ENCODE results near the gene AP2A1. TPM values are rescaled to one million over a fixed set of nuclear protein-coding genes. Genes with fewer than 3 reads are reported as not detected.
A peak's percentile ranks its signal among the peaks of the same experiment; 100 is the strongest.

The AP2A1 gene
- total and polyA plus RNA-seq, 2 of the 13 experiments (the other 11 are each of a cell fraction or from before 2014, with no cell fraction given) = 22.7 to 39.7 TPM

DNA sequence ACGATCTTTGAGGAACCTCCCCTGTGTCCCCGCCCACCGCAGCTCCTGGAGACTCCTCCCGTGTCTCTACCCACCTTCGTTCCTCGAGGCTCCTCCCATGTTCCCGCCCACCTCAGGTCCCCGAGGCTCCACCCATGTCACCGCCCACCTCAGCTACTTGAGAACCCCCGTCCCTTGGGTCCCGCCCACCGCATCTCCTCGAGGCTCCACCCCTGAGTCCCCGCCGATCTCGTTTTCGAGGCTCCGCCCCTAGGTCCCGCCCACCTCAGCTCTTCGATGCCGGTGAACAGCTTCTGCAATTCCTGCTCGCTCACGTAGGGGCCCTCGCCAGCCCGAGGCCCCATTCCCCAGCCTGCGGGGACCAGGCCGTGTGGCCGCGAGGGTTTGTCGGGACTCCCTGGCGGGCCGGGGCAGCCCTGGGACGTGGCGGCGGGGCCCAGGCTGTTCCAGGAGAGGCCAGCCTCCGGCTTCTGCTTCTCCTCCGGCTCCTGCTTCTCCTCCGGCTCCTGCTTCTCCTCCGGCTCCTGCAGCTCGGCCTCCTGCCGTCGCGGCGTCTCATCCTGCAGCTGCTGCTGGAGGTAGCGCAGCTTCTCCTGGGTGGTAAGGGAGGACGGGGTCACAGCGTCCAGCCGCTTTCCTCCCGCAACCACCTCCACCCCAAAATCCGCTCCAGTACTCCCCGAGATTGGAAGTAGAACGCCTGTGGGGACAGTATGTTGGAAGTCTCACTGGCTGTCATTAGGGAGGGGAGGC, 20.4 kb upstream of the AP2A1 start (continued):
- TF ChIP-seq, protein P1, sequence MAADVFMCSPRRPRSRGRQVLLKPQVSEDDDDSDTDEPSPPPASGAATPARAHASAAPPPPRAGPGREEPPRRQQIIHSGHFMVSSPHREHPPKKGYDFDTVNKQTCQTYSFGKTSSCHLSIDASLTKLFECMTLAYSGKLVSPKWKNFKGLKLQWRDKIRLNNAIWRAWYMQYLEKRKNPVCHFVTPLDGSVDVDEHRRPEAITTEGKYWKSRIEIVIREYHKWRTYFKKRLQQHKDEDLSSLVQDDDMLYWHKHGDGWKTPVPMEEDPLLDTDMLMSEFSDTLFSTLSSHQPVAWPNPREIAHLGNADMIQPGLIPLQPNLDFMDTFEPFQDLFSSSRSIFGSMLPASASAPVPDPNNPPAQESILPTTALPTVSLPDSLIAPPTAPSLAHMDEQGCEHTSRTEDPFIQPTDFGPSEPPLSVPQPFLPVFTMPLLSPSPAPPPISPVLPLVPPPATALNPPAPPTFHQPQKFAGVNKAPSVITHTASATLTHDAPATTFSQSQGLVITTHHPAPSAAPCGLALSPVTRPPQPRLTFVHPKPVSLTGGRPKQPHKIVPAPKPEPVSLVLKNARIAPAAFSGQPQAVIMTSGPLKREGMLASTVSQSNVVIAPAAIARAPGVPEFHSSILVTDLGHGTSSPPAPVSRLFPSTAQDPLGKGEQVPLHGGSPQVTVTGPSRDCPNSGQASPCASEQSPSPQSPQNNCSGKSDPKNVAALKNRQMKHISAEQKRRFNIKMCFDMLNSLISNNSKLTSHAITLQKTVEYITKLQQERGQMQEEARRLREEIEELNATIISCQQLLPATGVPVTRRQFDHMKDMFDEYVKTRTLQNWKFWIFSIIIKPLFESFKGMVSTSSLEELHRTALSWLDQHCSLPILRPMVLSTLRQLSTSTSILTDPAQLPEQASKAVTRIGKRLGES (CRISPR knock-in tag; IDR thresholded peaks at IDR 0.05; ENCODE audit: borderline replicate concordance) = no peak
- TF ChIP-seq, protein P2, sequence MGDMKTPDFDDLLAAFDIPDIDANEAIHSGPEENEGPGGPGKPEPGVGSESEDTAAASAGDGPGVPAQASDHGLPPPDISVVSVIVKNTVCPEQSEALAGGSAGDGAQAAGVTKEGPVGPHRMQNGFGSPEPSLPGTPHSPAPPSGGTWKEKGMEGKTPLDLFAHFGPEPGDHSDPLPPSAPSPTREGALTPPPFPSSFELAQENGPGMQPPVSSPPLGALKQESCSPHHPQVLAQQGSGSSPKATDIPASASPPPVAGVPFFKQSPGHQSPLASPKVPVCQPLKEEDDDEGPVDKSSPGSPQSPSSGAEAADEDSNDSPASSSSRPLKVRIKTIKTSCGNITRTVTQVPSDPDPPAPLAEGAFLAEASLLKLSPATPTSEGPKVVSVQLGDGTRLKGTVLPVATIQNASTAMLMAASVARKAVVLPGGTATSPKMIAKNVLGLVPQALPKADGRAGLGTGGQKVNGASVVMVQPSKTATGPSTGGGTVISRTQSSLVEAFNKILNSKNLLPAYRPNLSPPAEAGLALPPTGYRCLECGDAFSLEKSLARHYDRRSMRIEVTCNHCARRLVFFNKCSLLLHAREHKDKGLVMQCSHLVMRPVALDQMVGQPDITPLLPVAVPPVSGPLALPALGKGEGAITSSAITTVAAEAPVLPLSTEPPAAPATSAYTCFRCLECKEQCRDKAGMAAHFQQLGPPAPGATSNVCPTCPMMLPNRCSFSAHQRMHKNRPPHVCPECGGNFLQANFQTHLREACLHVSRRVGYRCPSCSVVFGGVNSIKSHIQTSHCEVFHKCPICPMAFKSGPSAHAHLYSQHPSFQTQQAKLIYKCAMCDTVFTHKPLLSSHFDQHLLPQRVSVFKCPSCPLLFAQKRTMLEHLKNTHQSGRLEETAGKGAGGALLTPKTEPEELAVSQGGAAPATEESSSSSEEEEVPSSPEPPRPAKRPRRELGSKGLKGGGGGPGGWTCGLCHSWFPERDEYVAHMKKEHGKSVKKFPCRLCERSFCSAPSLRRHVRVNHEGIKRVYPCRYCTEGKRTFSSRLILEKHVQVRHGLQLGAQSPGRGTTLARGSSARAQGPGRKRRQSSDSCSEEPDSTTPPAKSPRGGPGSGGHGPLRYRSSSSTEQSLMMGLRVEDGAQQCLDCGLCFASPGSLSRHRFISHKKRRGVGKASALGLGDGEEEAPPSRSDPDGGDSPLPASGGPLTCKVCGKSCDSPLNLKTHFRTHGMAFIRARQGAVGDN (CRISPR knock-in tag; IDR thresholded peaks at IDR 0.05) = peak; percentile 40
- TF ChIP-seq TBP (CRISPR knock-in tag; IDR thresholded peaks at IDR 0.05) (no peak), ZNF17 (CRISPR knock-in tag; IDR thresholded peaks at IDR 0.05) (no peak)
- TF ChIP-seq, protein P3, sequence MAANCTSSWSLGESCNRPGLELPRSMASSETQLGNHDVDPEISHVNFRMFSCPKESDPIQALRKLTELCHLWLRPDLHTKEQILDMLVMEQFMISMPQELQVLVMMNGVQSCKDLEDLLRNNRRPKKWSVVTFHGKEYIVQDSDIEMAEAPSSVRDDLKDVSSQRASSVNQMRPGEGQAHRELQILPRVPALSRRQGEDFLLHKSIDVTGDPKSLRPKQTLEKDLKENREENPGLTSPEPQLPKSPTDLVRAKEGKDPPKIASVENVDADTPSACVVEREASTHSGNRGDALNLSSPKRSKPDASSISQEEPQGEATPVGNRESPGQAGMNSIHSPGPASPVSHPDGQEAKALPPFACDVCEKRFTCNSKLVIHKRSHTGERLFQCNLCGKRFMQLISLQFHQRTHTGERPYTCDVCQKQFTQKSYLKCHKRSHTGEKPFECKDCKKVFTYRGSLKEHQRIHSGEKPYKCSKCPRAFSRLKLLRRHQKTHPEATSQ (CRISPR knock-in tag; IDR thresholded peaks at IDR 0.05; ENCODE audit: borderline replicate concordance) = no peak
- TF ChIP-seq, protein P4, sequence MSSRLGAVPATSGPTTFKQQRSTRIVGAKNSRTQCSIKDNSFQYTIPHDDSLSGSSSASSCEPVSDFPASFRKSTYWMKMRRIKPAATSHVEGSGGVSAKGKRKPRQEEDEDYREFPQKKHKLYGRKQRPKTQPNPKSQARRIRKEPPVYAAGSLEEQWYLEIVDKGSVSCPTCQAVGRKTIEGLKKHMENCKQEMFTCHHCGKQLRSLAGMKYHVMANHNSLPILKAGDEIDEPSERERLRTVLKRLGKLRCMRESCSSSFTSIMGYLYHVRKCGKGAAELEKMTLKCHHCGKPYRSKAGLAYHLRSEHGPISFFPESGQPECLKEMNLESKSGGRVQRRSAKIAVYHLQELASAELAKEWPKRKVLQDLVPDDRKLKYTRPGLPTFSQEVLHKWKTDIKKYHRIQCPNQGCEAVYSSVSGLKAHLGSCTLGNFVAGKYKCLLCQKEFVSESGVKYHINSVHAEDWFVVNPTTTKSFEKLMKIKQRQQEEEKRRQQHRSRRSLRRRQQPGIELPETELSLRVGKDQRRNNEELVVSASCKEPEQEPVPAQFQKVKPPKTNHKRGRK (CRISPR knock-in tag; IDR thresholded peaks at IDR 0.05) = no peak
- TF ChIP-seq, protein P5, sequence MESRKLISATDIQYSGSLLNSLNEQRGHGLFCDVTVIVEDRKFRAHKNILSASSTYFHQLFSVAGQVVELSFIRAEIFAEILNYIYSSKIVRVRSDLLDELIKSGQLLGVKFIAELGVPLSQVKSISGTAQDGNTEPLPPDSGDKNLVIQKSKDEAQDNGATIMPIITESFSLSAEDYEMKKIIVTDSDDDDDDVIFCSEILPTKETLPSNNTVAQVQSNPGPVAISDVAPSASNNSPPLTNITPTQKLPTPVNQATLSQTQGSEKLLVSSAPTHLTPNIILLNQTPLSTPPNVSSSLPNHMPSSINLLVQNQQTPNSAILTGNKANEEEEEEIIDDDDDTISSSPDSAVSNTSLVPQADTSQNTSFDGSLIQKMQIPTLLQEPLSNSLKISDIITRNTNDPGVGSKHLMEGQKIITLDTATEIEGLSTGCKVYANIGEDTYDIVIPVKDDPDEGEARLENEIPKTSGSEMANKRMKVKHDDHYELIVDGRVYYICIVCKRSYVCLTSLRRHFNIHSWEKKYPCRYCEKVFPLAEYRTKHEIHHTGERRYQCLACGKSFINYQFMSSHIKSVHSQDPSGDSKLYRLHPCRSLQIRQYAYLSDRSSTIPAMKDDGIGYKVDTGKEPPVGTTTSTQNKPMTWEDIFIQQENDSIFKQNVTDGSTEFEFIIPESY (CRISPR knock-in tag; IDR thresholded peaks at IDR 0.05) = peak; percentile 91
